Mesothelial cell of epicardium (in vitro differentiated cells): ENCODE data around the gene PURA. TPM values are rescaled to one million over a fixed set of nuclear protein-coding genes. Genes with fewer than 3 reads are reported as not detected.

ENCODE experiments used
- DNase-seq, 2 experiments: peaks; one replicate each; pipeline ENCODE4 v3.0.0; 2021; ENCODE audit warnings: low spot score in 2 of 2; ENCODE audit not compliant: unreplicated experiment in 2 of 2
- H3K27ac Mint-ChIP-seq: 2 replicates; pipeline ENCODE4 v1.8.0; 2021; ENCODE audit warnings: mixed read lengths
- H3K27me3 Mint-ChIP-seq: 2 replicates; pipeline ENCODE4 v1.8.0; 2021; ENCODE audit warnings: low read depth, mixed read lengths
- H3K36me3 Mint-ChIP-seq: 2 replicates; pipeline ENCODE4 v1.8.0; 2021; ENCODE audit warnings: mixed read lengths
- H3K4me1 Mint-ChIP-seq: 2 replicates; pipeline ENCODE4 v1.8.0; 2021; ENCODE audit warnings: mixed read lengths
- H3K4me3 Mint-ChIP-seq: 2 replicates; pipeline ENCODE4 v1.8.0; 2021; ENCODE audit warnings: mild to moderate bottlenecking, moderate library complexity, mixed read lengths
- H3K9me3 Mint-ChIP-seq: 2 replicates; pipeline ENCODE4 v1.8.0; 2021; ENCODE audit warnings: mixed read lengths
- CTCF ChIP-seq: fragments of 200-600 bp; sonication (generic); IDR thresholded peaks from one replicate; pipeline ENCODE4 v1.5.0; 2021; ENCODE audit warnings: antibody characterized with exemption; ENCODE audit not compliant: unreplicated experiment
- total RNA-seq: library from RNA; stranded (reverse); gene quantifications from 3 replicates; pipeline ENCODE4 v1.2.1, GENCODE V29; 2021

Gene PURA
- total RNA-seq, 1 donor from 2014 or later = 8.3 TPM

GRCh38 chr5:140157032-140157781 lies 43.3 kb downstream of the PURA start:
- H3K27ac Mint-ChIP-seq = peak overlapping the region; percentile 50
- H3K27me3 Mint-ChIP-seq = peaks cover 4% of the 10 kb centered on the region

GRCh38 chr5:140159014-140159927 lies 45.4 kb downstream of the PURA start:
- no peaks in the 10 kb centered on the region for H3K36me3 Mint-ChIP-seq
- no peak overlapping the region for H3K4me3 Mint-ChIP-seq
- TF ChIP-seq CTCF = no peak
- H3K9me3 Mint-ChIP-seq = no peaks in the 10 kb centered on the region
- H3K27ac Mint-ChIP-seq = no peak overlapping the region
- H3K27me3 Mint-ChIP-seq = peaks cover 6% of the 10 kb centered on the region
- DNase-seq = no peak
- peaks cover 9% of the 10 kb centered on the region for H3K4me1 Mint-ChIP-seq

More at GRCh38 chr5:140157032-140157781, 43.3 kb downstream of the PURA start:
- peak; percentile 91 for TF ChIP-seq CTCF
- DNase-seq = peak; percentile 77 to 95
- Mint-ChIP-seq H3K9me3 (no peaks in the 10 kb centered on the region), H3K4me3 (peak overlapping the region; percentile 62), H3K4me1 (peaks cover 22% of the 10 kb centered on the region), H3K36me3 (no peaks in the 10 kb centered on the region)

GRCh38 chr5:140162275-140162674 lies 48.4 kb downstream of the PURA start:
- H3K27me3 Mint-ChIP-seq = peaks cover 6% of the 10 kb centered on the region
- no peak for DNase-seq
- TF ChIP-seq CTCF = no peak
- H3K4me3 Mint-ChIP-seq = no peak overlapping the region
- H3K9me3 Mint-ChIP-seq = no peaks in the 10 kb centered on the region
- no peaks in the 10 kb centered on the region for H3K36me3 Mint-ChIP-seq
- H3K4me1 Mint-ChIP-seq = peaks cover 12% of the 10 kb centered on the region
- H3K27ac Mint-ChIP-seq = no peak overlapping the region

- Mint-ChIP-seq H3K4me3 (no peak overlapping the region), H3K9me3 (no peaks in the 10 kb centered on the region), H3K27ac (no peak overlapping the region), H3K4me1 (peaks cover 12% of the 10 kb centered on the region), H3K36me3 (no peaks in the 10 kb centered on the region), H3K27me3 (peaks cover 6% of the 10 kb centered on the region)
- no peak for DNase-seq
- TF ChIP-seq CTCF = no peak
Observed at GRCh38 chr5:140162781-140163180, 48.9 kb downstream of the PURA start.

- Mint-ChIP-seq H3K27me3 (peaks cover 5% of the 10 kb centered on the region), H3K27ac (no peak overlapping the region), H3K4me3 (no peak overlapping the region), H3K36me3 (no peaks in the 10 kb centered on the region), H3K4me1 (peaks cover 12% of the 10 kb centered on the region), H3K9me3 (no peaks in the 10 kb centered on the region)
- TF ChIP-seq CTCF = no peak
- no peak for DNase-seq
Observed at GRCh38 chr5:140165101-140165922, 51.4 kb downstream of the PURA start.
